Esophagus muscularis mucosa (tissue), 4 donors: ENCODE measurements around the gene KCNMB1.

ENCODE experiments used
- CTCF ChIP-seq, 3 experiments: fragments of 200-600 bp in 2 of 3; fragments of 450-650 bp in 1 of 3; sonication (generic) in 2 of 3; IDR thresholded peaks; one replicate each; pipeline ENCODE4 v1.5.1; 2017 to 2019; ENCODE audit warnings: antibody characterized with exemption in 3 of 3, mild to moderate bottlenecking in 2 of 3, moderate library complexity in 1 of 3
- EP300 ChIP-seq: sonication (generic); formaldehyde crosslinking; IDR thresholded peaks from one replicate; pipeline ENCODE4 v1.6.1; 2017; ENCODE audit warnings: antibody characterized with exemption
- POLR2A ChIP-seq: fragments of 450-650 bp; IDR thresholded peaks from one replicate; pipeline ENCODE4 v1.6.1; 2017; ENCODE audit warnings: antibody characterized with exemption, moderate library complexity, mild to moderate bottlenecking, low read depth
- POLR2AphosphoS5 ChIP-seq, 2 donors: sonication (generic); formaldehyde crosslinking; IDR thresholded peaks; one replicate each; pipeline ENCODE4 v1.6.1; 2017; ENCODE audit warnings: antibody characterized with exemption in 2 of 2

- no peak for TF ChIP-seq CTCF (IDR thresholded peaks at IDR 0.05)
- TF ChIP-seq POLR2A: no peak
- TF ChIP-seq POLR2AphosphoS5 (IDR thresholded peaks at IDR 0.05): no peak
- no peak for TF ChIP-seq EP300
Observed at GRCh38 chr5:170333161-170333910, 55.8 kb downstream of the KCNMB1 start.
